Ectodermal cell (in vitro differentiated cells): ENCODE measurements around the gene CLSTN2.

ENCODE experiments used
- H3K27ac ChIP-seq: 2 replicates; pipeline ENCODE4 v1.7.0; 2013; ENCODE audit warnings: mild to moderate bottlenecking, low read depth, low read length; ENCODE audit not compliant: insufficient read depth, poor library complexity, severe bottlenecking
- H3K27me3 ChIP-seq: 2 replicates; pipeline ENCODE4 v1.7.0; 2013; ENCODE audit warnings: mild to moderate bottlenecking, low read length; ENCODE audit not compliant: insufficient read depth, control insufficient read depth, poor library complexity, severe bottlenecking
- H3K36me3 ChIP-seq: one replicate; pipeline ENCODE4 v1.7.0; 2013; ENCODE audit warnings: low read length; ENCODE audit not compliant: control insufficient read depth, insufficient read depth
- H3K4me1 ChIP-seq: one replicate; pipeline ENCODE4 v1.7.0; 2013; ENCODE audit warnings: low read length; ENCODE audit not compliant: control insufficient read depth, insufficient read depth
- H3K4me3 ChIP-seq: 2 replicates; pipeline ENCODE4 v1.7.0; 2013; ENCODE audit warnings: low read depth, low read length, control low read depth; ENCODE audit not compliant: insufficient read depth
- H3K9me3 ChIP-seq: 2 replicates; pipeline ENCODE4 v1.7.0; 2013; ENCODE audit warnings: mild to moderate bottlenecking, low read length, moderate library complexity; ENCODE audit not compliant: control insufficient read depth
- WGBS, 2 experiments: methylation state at CpG; one replicate each; pipeline ENCODE4 v1.1.7; 2013; ENCODE audit warnings: missing lambda C conversion rate in 2 of 2; 5-methylcytosine and 5-hydroxymethylcytosine counted together

CLSTN2 gene

GRCh38 chr3:140242818-140243276, 307.9 kb downstream of the CLSTN2 start:
- H3K27me3 ChIP-seq, result no peaks in the 10 kb centered on the region
- H3K4me3 ChIP-seq, result no peak overlapping the region
- no peaks in the 10 kb centered on the region for H3K36me3 ChIP-seq
- peaks cover 4% of the 10 kb centered on the region for H3K4me1 ChIP-seq
- H3K9me3 ChIP-seq, result no peaks in the 10 kb centered on the region
- no peak overlapping the region for H3K27ac ChIP-seq
- WGBS, 2 experiments, result 85 to 89% methylated on average over 5 of the region's 5 CpGs

GRCh38 chr3:140243575-140243974, 308.6 kb downstream of the CLSTN2 start:
- no peaks in the 10 kb centered on the region for H3K36me3 ChIP-seq
- 93 to 94% methylated on average over 1 of the region's 1 CpG for WGBS, 2 experiments
- H3K4me3 ChIP-seq, result no peak overlapping the region
- no peaks in the 10 kb centered on the region for H3K9me3 ChIP-seq
- H3K27me3 ChIP-seq, result no peaks in the 10 kb centered on the region
- H3K4me1 ChIP-seq, result peaks cover 4% of the 10 kb centered on the region
- H3K27ac ChIP-seq, result no peak overlapping the region

GRCh38 chr3:140244893-140245292, 309.9 kb downstream of the CLSTN2 start:
- WGBS, 2 experiments, result 84 to 89% methylated on average over 5 of the region's 5 CpGs

GRCh38 chr3:140246578-140246977, 311.6 kb downstream of the CLSTN2 start:
- peaks cover 11% of the 10 kb centered on the region for H3K4me1 ChIP-seq
- H3K36me3 ChIP-seq, result no peaks in the 10 kb centered on the region
- H3K27ac ChIP-seq, result no peak overlapping the region
- no peaks in the 10 kb centered on the region for H3K9me3 ChIP-seq
- no peaks in the 10 kb centered on the region for H3K27me3 ChIP-seq
- H3K4me3 ChIP-seq, result no peak overlapping the region
- WGBS, 2 experiments, result 56 to 64% methylated on average over 3 of the region's 3 CpGs

More at GRCh38 chr3:140244893-140245292, 309.9 kb downstream of the CLSTN2 start:
- Histone ChIP-seq H3K27me3 (no peaks in the 10 kb centered on the region), H3K9me3 (no peaks in the 10 kb centered on the region), H3K4me1 (peaks cover 4% of the 10 kb centered on the region), H3K36me3 (no peaks in the 10 kb centered on the region), H3K4me3 (no peak overlapping the region), H3K27ac (no peak overlapping the region)

GRCh38 chr3:140247775-140248174, 312.8 kb downstream of the CLSTN2 start:
- Histone ChIP-seq H3K36me3 (no peaks in the 10 kb centered on the region), H3K4me1 (peaks cover 19% of the 10 kb centered on the region), H3K27me3 (no peaks in the 10 kb centered on the region), H3K4me3 (no peak overlapping the region), H3K27ac (no peak overlapping the region), H3K9me3 (no peaks in the 10 kb centered on the region)

- Histone ChIP-seq H3K4me3 (no peak overlapping the region), H3K27ac (no peak overlapping the region), H3K4me1 (peaks cover 26% of the 10 kb centered on the region), H3K27me3 (no peaks in the 10 kb centered on the region), H3K9me3 (no peaks in the 10 kb centered on the region), H3K36me3 (no peaks in the 10 kb centered on the region)
- WGBS, 2 experiments, result 96 to 98% methylated on average over 3 of the region's 3 CpGs
Observed at GRCh38 chr3:140249188-140249587, 314.2 kb downstream of the CLSTN2 start.

GRCh38 chr3:140250010-140250855, 315.2 kb downstream of the CLSTN2 start:
- Histone ChIP-seq H3K4me3 (no peak overlapping the region), H3K27me3 (no peaks in the 10 kb centered on the region), H3K36me3 (no peaks in the 10 kb centered on the region), H3K27ac (no peak overlapping the region), H3K4me1 (peaks cover 26% of the 10 kb centered on the region), H3K9me3 (no peaks in the 10 kb centered on the region)
- 86 to 89% methylated on average over 6 of the region's 7 CpGs for WGBS, 2 experiments

GRCh38 chr3:140250945-140251344, 316.0 kb downstream of the CLSTN2 start:
- H3K27ac ChIP-seq, result no peak overlapping the region
- H3K36me3 ChIP-seq, result no peaks in the 10 kb centered on the region
- H3K4me3 ChIP-seq, result no peak overlapping the region
- no peaks in the 10 kb centered on the region for H3K27me3 ChIP-seq
- H3K9me3 ChIP-seq, result no peaks in the 10 kb centered on the region
- H3K4me1 ChIP-seq, result peaks cover 26% of the 10 kb centered on the region
- WGBS, 2 experiments, result 94 to 96% methylated on average over 4 of the region's 4 CpGs

- WGBS, 2 experiments, result 3 to 7% methylated on average over 2 of the region's 2 CpGs
- Histone ChIP-seq H3K27me3 (no peaks in the 10 kb centered on the region), H3K4me1 (peaks cover 23% of the 10 kb centered on the region), H3K27ac (no peak overlapping the region), H3K4me3 (no peak overlapping the region), H3K36me3 (no peaks in the 10 kb centered on the region), H3K9me3 (no peaks in the 10 kb centered on the region)
Observed at GRCh38 chr3:140251678-140252077, 316.7 kb downstream of the CLSTN2 start.

- no peak overlapping the region for H3K4me3 ChIP-seq
- peaks cover 22% of the 10 kb centered on the region for H3K4me1 ChIP-seq
- no peaks in the 10 kb centered on the region for H3K9me3 ChIP-seq
- H3K36me3 ChIP-seq, result no peaks in the 10 kb centered on the region
- no peak overlapping the region for H3K27ac ChIP-seq
- H3K27me3 ChIP-seq, result no peaks in the 10 kb centered on the region
- WGBS, 2 experiments, result 96% methylated on average over 7 to 9 of the region's 9 CpGs
Observed at GRCh38 chr3:140252812-140253656, 318.0 kb downstream of the CLSTN2 start.
